ENCODE data around the gene RPL10. TPM values are rescaled to one million over a fixed set of nuclear protein-coding genes. Genes with fewer than 3 reads are reported as not detected.
A peak's percentile ranks its signal among the peaks of the same experiment; 100 is the strongest.

Gene RPL10
- total and polyA plus RNA-seq, 2 experiments from 2014 or later = 1,435 to 6,561 TPM

GRCh38 chrX:154358829-154359228 is 39.3 kb upstream of the RPL10 start:
- Histone ChIP-seq H3K9ac (no peak overlapping the region), H3K4me3 (no peak overlapping the region), H3K27me3 (replicated peaks; ENCODE audit: insufficient read depth) (no peaks in the 10 kb centered on the region), H3F3A (ENCODE audit: insufficient read depth) (peaks cover 30% of the 10 kb centered on the region), H3K9me2 (ENCODE audit: insufficient read depth) (no peaks in the 10 kb centered on the region), H3K4me1 (ENCODE audit: insufficient read depth) (no peaks in the 10 kb centered on the region), H2AFZ (no peak overlapping the region), H3K27ac (no peak overlapping the region), H3K36me3 (ENCODE audit: low read depth) (peaks cover 6% of the 10 kb centered on the region; the same call in 1 of the 2 replicates), H3K9me3 (ENCODE audit: low read depth) (no peaks in the 10 kb centered on the region), H3K79me2 (ENCODE audit: insufficient read depth) (peaks cover 69% of the 10 kb centered on the region), H3K4me2 (ENCODE audit: unreplicated experiment) (no peak overlapping the region), H4K20me1 (ENCODE audit: insufficient read depth) (no peaks in the 10 kb centered on the region; the same call in 1 of the 2 replicates)
- TF ChIP-seq EZH2phosphoT487 (IDR thresholded peaks at IDR 0.05; ENCODE audit: insufficient read depth, low read depth) (no peak), EZH2 (IDR thresholded peaks at IDR 0.05; ENCODE audit: insufficient read depth, poor library complexity, severe bottlenecking) (no peak)
- 89 to 91% methylated on average over 6 of the region's 6 CpGs for WGBS, 2 experiments (ENCODE audit: low coverage in 1 of 2, low lambda C conversion rate in 2 of 2, missing lambda C conversion rate in 2 of 2)
- no peak for DNase-seq
- in situ Hi-C loops (cut with MboI) = no loop called here

GRCh38 chrX:154359362-154360154 is 38.6 kb upstream of the RPL10 start:
- Histone ChIP-seq H3K4me1 (ENCODE audit: insufficient read depth) (no peaks in the 10 kb centered on the region), H3K4me2 (ENCODE audit: unreplicated experiment) (no peak overlapping the region), H3K9ac (no peak overlapping the region), H3K9me2 (ENCODE audit: insufficient read depth) (no peaks in the 10 kb centered on the region), H3F3A (ENCODE audit: insufficient read depth) (peaks cover 30% of the 10 kb centered on the region), H3K79me2 (ENCODE audit: insufficient read depth) (peaks cover 75% of the 10 kb centered on the region), H3K36me3 (ENCODE audit: low read depth) (peaks cover 6% of the 10 kb centered on the region; the same call in 1 of the 2 replicates), H3K9me3 (ENCODE audit: low read depth) (no peaks in the 10 kb centered on the region), H3K27me3 (replicated peaks; ENCODE audit: insufficient read depth) (no peaks in the 10 kb centered on the region), H4K20me1 (ENCODE audit: insufficient read depth) (no peaks in the 10 kb centered on the region; the same call in 1 of the 2 replicates), H3K4me3 (no peak overlapping the region), H3K27ac (no peak overlapping the region), H2AFZ (no peak overlapping the region)
- in situ Hi-C loops (cut with MboI) = no loop called here
- TF ChIP-seq EZH2 (IDR thresholded peaks at IDR 0.05; ENCODE audit: insufficient read depth, poor library complexity, severe bottlenecking) (no peak), EZH2phosphoT487 (IDR thresholded peaks at IDR 0.05; ENCODE audit: insufficient read depth, low read depth) (no peak)
- no peak for DNase-seq
- WGBS, 2 experiments (ENCODE audit: low coverage in 1 of 2, low lambda C conversion rate in 2 of 2, missing lambda C conversion rate in 2 of 2) = 89 to 98% methylated on average over 9 to 19 of the region's 41 CpGs

GRCh38 chrX:154360155-154360713 is 37.9 kb upstream of the RPL10 start:
- Histone ChIP-seq H3K27ac (no peak overlapping the region), H3K79me2 (ENCODE audit: insufficient read depth) (peaks cover 81% of the 10 kb centered on the region), H3K9me2 (ENCODE audit: insufficient read depth) (no peaks in the 10 kb centered on the region), H3K36me3 (ENCODE audit: low read depth) (peaks cover 6% of the 10 kb centered on the region; the same call in 1 of the 2 replicates), H3K9me3 (ENCODE audit: low read depth) (no peaks in the 10 kb centered on the region), H3K4me2 (ENCODE audit: unreplicated experiment) (no peak overlapping the region), H3F3A (ENCODE audit: insufficient read depth) (peaks cover 30% of the 10 kb centered on the region), H3K4me1 (ENCODE audit: insufficient read depth) (no peaks in the 10 kb centered on the region), H2AFZ (no peak overlapping the region), H4K20me1 (ENCODE audit: insufficient read depth) (no peaks in the 10 kb centered on the region; the same call in 1 of the 2 replicates), H3K9ac (no peak overlapping the region), H3K27me3 (replicated peaks; ENCODE audit: insufficient read depth) (no peaks in the 10 kb centered on the region), H3K4me3 (no peak overlapping the region)
- 83 to 93% methylated on average over 10 to 25 of the region's 34 CpGs for WGBS, 2 experiments (ENCODE audit: low coverage in 1 of 2, low lambda C conversion rate in 2 of 2, missing lambda C conversion rate in 2 of 2)
- no peak for DNase-seq
- no peak for TF ChIP-seq EZH2 (IDR thresholded peaks at IDR 0.05; ENCODE audit: insufficient read depth, poor library complexity, severe bottlenecking)
- no peak for TF ChIP-seq EZH2phosphoT487 (IDR thresholded peaks at IDR 0.05; ENCODE audit: insufficient read depth, low read depth)
- in situ Hi-C loops (cut with MboI) = no loop called here

GRCh38 chrX:154362085-154362742 is 36.0 kb upstream of the RPL10 start:
- Histone ChIP-seq H3K4me2 (ENCODE audit: unreplicated experiment) (no peak overlapping the region), H3K36me3 (ENCODE audit: low read depth) (peaks cover 6% of the 10 kb centered on the region; the same call in 1 of the 2 replicates), H3K27ac (peak overlapping the region; percentile 21; the same call in 1 of the 2 replicates), H3F3A (ENCODE audit: insufficient read depth) (peaks cover 36% of the 10 kb centered on the region), H3K9me2 (ENCODE audit: insufficient read depth) (no peaks in the 10 kb centered on the region), H3K79me2 (ENCODE audit: insufficient read depth) (peaks cover 89% of the 10 kb centered on the region), H4K20me1 (ENCODE audit: insufficient read depth) (no peaks in the 10 kb centered on the region; the same call in 1 of the 2 replicates), H2AFZ (no peak overlapping the region), H3K27me3 (replicated peaks; ENCODE audit: insufficient read depth) (no peaks in the 10 kb centered on the region), H3K4me1 (ENCODE audit: insufficient read depth) (0 out of 2 replicates have a peak, but pooled peaks cover 5% of the 10 kb centered on the region), H3K9me3 (ENCODE audit: low read depth) (no peaks in the 10 kb centered on the region), H3K9ac (no peak overlapping the region), H3K4me3 (no peak overlapping the region)
- 72 to 75% methylated on average over 13 to 15 of the region's 30 CpGs for WGBS, 2 experiments (ENCODE audit: low coverage in 1 of 2, low lambda C conversion rate in 2 of 2, missing lambda C conversion rate in 2 of 2)
- DNase-seq = no peak
- TF ChIP-seq EZH2phosphoT487 (IDR thresholded peaks at IDR 0.05; ENCODE audit: insufficient read depth, low read depth) (no peak), EZH2 (IDR thresholded peaks at IDR 0.05; ENCODE audit: insufficient read depth, poor library complexity, severe bottlenecking) (no peak)
- in situ Hi-C loops (cut with MboI) = no loop called here
